ENCODE results near the gene CROT.

- TF ChIP-seq POLR2A (IDR thresholded peaks at IDR 0.05) = no peak
- TF ChIP-seq CTCF (IDR thresholded peaks at IDR 0.05) = no peak
- no peak for TF ChIP-seq POLR2AphosphoS5 (IDR thresholded peaks at IDR 0.05)
Measured at GRCh38 chr7:87356448-87356847, 11.0 kb downstream of the CROT start.

All from gastroesophageal sphincter (tissue), 3 donors.